ENCODE measurements around the gene TXLNA.
"Not testable (repeated sequence)": the region's sequence is repeated elsewhere in the genome, so short reads cannot be mapped to it uniquely, and the experiment has no call there.

Gene TXLNA

DNA sequence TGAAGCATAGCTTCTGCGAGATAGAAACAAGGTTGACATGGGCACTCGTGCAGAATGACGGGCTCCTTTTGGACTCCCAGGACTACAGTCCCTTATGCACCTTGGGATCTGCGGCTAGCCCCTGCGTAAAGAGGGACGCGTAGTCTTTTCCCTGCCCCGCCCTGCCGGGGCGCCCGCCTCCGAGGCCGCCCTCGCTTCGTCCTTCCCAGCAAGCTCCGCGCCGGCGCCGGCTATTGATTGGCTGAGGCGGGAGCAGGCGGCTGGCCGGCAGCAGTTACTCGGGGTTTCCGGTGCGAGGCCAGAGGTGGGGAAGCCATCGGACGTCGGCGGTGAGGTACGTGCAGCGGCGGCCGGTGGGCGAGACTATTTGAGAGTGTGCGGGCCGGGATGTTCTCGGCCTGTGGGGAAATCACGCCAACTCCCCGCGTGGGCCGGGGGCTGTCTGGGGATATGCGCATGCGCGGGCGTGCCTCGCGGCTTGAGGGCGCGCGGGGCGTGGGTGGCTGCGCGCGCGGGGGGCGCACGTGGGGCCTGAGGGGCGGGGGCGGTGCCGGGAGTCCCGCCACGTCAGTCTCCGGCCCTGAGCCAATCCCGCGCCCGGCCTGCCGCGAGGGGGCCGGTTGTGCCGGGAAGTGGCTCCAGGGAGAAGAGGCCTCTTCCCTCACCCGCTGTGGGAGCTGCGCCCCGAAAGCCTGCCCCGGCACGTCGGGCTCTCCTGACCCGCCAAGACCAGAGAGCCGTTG is at the start of gene TXLNA:
TSS of gene TXLNA (plus strand) at position 233 of the 743 bp plus-strand sequence. CDS start 671 bp downstream, outside the sequence.
- DNase-seq: peak; percentile 95

DNA sequence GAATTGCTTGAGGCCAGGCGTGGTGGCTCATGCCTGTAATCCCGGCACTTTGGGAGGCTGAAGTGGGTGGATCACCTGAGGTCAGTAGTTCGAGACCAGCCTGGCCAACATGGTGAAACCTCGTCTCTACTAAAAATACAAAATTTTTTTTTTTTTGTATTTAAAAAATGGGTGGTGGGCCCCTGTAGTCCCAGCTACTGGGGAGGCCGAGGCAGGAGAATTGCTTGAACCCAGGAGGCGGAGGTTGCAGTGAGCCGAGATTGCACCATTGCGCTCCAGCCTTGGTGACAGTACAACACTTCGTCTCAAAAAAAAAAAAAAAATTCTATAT is 45.6 kb upstream of the TXLNA start:
- not testable (repeated sequence) for DNase-seq

DNA sequence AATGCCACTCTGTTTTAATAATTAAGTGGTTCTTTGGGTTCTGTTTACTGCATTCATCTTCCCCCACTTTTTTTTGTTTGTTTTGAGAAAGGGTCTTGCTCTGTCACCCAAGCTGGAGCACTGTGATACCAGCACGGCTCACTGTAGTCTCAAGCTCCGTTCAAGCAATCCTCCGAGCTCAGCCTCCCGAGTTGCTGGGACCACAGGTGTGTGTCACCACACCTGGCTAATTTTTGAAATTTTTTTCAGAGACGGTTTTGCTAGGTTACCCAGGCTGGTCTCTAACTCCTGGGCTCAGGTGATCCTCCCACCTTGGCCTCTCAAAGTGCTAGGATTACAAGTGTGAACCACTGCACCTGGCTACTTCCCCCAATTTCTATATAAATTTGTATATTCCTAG is 42.4 kb upstream of the TXLNA start:
- no peak for DNase-seq

DNA sequence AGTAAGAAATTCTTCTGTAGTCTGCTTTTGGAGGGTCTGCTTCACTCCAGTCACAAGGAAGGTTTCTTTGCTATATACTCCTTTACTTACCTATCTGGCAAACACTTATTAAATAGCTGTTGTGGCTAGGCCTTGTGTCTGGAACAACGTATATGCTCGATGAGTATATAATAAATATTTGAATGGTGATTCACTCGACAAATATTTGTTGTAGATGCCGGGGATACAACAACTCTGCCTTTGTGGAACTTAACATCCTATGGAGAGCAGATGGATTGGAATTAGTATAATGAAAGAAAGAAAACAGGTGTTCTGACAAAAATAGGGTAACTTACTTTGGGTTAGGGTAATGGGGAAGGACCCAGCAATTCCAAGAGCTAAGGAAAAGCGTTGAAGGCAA is 40.5 kb upstream of the TXLNA start:
- DNase-seq: no peak

DNA sequence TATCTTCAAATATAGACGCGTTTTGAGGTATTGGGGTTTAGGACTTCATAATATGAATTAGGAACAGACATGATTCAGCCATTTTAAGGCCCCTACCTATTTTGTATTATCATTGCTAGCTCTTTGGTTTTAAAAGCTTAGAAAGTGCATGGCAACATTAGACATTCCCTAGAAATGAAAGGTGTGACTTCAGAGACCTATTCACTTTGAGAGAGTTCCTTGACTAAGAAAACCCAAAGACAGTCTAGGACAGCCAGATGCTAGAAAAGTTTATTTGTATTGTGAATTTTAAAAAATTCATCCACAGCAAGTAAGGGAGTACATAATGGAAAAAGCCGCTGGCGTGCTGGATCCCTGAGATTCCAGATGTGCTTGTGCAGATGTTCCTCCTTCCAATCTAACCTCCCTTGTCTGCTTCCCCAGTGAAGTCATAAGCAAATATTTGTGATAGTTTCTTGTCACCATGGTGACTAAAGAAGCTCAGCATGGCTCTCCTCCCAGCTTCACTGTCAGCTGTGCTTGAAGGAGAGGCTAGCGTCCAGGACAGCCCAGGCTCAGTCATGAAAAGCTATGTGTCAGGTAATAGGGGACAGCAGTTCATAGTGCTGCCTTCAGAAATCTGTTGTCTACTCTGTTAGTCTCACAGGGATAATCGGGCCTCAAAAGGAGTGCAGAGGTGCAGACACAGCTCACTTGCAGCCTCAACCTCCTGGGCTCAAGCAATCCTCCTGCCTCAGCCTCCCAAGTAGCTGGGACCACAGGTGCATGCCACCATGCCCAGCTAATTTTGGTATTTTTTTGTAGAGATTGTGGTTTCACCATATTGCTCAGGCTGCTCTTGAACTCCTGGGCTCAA is 36.8 kb upstream of the TXLNA start:
- DNase-seq: no peak

DNA sequence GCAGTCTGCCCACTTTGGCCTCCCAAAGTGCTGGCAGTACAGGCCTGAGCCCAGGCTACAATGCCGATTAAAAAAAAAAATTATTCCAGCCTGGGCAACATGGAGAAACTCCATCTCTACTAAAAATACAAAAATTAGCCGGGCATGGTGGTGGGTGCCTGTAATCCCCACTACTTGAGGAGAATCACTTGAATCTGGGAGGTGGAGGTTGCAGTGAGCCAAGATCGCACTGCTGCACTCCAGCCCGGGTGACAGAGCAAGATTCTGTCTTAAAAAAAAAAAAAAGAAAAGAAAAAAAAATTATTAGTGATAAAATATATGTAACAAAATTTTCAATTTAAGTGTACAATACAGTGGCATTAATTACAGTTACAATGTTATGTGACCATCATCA is 36.2 kb upstream of the TXLNA start:
- DNase-seq: not testable (repeated sequence)

DNA sequence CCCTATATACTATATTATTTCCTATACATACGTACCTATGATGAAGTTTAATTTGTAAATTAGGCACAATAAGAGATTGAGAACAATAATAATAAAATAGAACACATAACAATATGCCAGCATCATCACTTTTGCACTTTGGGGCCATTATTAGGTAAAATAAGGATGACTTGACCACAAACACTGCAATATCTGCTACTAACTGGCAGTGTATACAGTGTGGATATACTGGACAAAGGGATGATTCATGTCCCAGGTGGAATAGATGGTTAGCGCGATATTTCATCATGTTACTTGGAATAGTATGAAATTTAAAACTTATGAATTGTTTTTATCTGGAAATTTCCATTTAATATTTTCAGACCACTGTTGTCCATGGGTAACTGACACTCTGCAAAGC is 35.4 kb upstream of the TXLNA start:
- no peak for DNase-seq

DNA sequence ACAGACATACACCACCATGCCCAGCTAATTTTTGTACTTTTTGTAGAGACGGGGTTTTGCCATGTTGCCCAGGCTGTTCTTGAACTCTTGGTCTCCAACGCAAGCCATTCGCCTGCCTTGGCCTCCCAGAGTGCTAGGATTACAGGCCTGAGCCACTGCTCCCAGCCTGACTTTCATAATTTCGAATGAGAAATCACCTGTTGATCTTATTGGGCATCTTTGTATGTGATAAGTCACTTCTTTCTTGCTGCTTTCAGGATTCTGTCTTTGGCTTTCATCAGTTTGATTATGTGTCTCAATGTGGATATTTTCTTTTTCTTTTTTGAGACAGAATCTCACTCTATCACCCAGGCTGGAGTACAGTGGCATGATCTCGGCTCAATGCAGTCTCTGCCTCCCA is 31.7 kb upstream of the TXLNA start:
- not testable (repeated sequence) for DNase-seq

DNA sequence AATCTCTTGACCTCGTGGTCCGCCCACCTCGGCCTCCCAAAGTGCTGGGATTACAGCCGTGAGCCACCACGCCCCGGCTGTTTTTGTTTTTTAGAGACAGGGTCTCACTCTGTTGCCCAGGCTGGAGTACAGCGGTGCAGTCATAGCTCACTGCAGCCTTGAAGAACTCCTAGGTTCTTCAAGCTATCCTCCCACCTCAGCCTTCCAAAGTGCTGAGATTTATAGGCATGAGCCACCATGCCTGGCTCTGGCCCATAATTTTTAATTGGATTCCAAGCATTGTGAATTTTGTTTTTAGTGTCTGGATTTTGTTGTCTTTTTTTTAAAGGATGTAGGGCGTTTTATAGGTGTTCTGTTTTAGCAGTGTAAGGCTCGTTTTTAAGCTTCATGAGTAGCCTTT is 28.6 kb upstream of the TXLNA start:
- DNase-seq: no peak

DNA sequence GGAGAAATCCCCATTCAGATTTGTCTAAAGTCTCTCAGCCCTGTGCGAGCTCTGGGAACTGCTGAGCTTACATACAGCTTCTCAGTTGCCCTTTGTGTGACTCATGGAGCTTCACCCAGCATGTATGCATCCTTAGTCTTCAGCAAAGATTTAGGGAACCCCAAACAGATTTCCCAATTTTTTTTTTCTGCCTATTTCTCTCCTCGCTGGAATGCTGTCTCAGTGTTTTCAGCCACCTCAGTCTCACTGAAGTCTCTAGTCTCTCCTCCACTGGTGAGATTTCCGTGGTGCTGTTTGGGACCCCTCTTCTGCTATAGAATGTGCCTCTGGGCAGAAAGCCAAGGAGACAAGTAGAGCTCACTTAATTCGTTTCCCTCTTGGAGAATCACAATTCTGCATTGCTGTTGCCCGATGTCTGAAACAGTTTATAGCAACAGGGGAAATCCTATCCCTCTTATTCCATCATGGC is 28.1 kb upstream of the TXLNA start:
- no peak for DNase-seq

DNA sequence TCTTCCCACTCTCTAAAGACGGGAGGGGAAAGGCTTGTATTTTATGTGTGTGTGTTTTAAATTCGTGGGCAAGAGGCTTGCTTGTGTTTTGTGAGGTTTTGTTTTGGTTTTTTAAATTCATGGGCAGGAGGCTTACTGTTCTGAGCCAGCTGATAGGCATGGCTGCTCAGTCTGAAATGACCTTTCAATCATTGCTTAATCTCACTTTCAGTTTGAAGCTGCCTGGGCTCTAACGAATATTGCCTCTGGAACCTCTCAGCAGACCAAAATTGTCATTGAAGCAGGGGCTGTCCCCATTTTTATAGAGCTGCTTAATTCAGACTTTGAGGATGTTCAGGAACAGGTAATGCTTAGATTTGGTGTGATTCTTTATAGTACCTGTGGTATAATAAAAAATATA is 20.3 kb upstream of the TXLNA start:
- DNase-seq: no peak

DNA sequence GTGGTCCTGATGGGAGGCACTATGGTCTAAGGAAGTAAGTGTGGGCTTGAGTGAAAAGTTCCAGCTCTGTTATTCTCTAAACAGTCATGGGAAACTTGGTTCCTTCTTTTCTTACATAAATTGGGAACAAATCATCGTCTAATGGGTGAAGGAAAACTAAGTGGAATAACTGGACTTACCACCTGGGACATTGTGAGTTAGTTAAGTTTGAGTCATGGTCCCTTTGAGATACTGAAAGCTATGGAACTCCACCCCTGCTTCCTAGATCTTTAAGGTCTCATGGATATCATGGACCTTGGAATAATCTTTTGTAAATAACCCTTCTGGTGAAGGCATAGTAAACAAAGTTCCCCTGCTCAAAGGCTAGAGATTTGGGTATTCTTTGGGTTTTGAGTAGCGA is 16.1 kb upstream of the TXLNA start:
- DNase-seq: no peak

DNA sequence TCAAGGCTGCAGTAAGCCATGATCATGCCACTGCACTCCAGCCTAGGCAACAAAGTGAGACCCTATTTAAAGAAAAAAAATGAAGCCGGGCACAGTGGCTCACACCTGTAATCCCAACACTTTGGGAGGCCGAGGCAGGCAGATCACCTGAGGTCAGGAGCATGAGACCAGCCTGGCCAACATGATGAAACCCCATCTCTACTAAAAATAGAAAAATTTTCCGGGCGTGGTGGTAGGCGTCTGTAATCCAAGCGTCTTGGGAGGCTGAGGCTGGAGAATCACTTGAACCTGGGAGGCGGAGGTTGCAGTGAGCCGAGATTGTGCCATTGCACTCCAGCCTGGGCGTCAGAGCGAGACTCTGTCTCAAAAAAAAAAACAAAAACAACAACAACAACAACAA is 13.8 kb upstream of the TXLNA start:
- DNase-seq: not testable (repeated sequence)

DNA sequence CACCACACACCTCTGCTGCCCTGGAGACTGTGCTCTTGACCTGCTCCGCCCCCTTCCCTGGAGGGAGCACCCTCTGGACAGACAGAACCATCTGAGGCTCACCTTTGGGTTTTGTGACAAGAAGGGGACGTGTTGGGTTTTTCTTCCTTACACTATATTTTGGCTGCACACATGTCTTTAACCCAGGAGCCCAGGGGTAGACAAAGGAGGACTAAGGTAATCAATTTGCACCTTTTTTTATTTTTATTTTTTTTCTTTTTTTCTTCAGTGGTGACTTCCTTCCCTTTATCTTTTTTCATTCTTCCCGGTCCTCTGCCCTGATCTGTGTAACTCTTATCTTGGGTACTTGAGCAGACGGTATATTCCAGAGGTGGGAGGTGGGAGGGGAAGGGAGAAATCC is 8.5 kb upstream of the TXLNA start:
- no peak for DNase-seq

DNA sequence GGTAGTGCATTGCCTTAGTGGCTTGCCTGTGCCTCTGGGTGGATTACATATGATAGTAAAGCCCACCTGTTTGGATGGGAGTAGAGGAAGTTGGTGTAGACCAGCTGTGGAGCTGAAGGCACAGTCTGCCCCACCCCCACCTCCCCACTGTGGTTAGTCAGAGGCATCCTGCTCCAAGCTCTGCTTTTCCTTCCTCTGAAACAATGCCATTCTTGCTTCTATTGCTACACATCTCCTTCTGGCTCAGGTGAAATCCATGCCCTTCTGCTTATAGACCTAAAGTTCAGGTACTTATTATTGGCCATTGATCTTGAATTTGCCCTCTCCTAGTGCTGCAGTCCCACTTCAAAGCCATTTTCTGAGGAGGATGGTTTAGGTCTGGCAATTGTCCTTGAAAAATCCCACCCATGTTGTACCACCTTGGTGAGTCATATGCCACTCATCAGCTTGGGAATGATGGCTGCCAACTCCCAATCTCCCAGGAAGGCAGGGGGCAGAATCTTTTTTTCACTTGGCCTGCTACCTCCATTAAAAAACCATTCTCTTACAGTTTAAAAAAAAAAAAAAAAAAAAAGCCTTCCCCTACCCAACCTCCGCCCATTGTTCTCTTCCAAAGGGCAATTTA is 6.7 kb upstream of the TXLNA start:
- DNase-seq: no peak

DNA sequence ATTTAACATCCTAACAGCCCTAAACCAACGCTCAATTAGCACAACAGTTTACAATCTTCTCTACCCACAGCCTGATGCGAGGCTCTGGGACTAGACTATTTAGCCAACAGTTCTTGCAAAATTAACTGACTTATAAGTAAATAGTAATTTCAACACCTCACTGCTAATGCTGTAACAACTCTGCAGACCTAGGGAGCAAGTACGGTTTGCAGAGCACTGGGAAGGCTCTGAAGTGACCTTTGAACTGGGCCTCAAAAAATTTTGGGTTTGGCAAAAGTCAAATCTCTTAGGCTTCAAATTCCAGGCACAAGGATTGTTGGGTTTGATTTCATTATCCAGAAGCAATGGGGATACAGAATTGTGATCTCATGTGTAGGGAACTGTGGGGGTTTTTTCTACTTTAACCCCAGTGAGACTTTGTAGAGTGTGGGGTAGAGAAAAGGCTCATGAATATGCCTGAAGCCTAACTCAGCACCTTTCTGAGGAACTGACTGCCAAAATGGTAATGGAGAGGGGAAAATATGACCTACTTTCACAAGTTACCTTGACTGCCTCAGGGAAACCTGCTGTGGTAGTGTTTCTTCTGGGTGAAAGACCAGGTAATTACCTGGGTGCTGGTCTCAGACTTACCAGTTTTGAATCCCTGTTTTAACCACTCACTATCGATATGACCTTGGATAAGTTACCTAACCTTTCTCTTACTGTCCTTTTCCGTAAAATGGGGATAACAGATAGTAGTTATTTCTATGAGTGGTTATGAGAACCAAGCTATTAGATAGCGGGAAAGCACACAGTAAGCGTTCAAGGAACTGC is 889 bp upstream of the TXLNA start:
- DNase-seq: no peak

DNA sequence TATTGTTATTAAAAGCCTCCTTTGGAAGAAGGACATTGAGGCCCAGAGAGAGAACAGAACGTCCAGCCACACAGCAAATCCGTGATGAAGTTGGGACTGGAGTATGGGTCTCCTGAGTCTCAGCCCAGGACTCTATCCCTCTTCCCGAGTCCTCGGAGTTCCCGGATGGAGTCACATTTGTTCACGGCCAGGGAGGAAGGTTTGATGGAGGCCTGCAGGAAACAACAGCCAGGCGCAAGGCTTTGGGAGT is 357 bp upstream of the TXLNA start:
- DNase-seq: no peak

DNA sequence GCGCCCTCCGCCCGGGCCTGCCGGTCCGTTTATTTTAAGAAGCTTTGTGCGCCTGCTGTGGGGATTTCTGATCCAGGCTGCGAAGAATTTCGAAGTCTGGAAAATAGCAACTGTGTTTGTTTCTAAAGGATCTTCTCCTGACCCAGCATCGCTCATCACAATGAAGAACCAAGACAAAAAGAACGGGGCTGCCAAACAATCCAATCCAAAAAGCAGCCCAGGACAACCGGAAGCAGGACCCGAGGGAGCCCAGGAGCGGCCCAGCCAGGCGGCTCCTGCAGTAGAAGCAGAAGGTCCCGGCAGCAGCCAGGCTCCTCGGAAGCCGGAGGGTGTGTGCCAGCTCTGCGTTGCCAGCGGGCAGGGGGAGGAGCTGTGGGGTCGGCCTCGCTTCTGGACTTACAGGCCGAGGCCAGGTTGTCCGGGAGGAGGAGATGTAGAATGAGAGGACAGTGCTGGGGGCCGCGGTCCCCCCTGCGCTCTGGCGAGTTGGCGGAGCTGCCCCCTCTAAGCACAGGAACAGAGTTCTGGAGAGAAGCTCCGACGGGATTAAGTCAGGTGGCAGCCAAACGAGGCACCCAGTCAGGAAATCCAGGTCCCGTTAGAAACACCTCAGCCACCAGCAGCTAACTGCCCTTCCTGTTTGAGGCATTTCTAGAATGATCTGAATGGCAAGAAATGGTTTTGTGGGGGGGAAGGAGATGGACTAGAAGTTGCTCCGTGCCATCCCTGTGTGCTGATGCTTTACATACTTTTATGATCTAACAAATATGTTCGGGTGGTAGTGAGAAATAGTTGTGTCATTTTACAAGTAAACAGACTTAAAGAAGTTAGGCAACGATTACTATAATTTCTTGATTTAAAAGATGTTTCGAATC is 948 bp downstream of the TXLNA start:
- DNase-seq: peak; percentile 72

DNA sequence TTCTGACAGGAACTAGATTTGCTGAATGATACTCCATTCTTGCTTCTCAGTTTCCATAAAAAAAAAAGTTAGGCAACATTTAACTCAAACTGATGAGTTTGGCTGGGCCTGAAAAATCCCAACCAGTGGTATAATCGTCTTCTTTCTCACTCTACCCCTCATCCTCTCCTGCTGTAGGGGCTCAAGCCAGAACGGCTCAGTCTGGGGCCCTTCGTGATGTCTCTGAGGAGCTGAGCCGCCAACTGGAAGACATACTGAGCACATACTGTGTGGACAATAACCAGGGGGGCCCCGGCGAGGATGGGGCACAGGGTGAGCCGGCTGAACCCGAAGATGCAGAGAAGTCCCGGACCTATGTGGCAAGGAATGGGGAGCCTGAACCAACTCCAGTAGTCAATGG is 1.6 kb downstream of the TXLNA start:
- DNase-seq: no peak

DNA sequence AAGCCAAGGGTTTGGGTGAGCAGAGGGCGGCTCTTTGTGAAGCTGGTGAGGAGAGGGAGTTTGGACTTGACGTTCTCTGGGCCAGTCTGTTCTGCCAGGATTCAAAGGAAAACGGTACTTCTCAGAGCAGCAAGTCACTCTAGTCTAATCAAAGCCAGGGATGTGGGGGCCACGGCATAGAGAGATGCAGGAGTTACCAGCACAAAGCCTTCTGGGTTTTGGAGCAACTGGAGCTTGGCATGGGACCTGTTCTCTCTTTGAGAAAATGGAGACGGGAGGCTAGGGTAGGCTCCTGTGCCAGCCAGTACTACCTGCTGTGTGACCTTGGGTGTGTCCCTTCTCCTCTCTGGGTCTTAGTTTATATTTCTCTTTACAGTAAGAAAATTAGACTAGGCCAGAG is 2.1 kb downstream of the TXLNA start:
- no peak for DNase-seq

DNA sequence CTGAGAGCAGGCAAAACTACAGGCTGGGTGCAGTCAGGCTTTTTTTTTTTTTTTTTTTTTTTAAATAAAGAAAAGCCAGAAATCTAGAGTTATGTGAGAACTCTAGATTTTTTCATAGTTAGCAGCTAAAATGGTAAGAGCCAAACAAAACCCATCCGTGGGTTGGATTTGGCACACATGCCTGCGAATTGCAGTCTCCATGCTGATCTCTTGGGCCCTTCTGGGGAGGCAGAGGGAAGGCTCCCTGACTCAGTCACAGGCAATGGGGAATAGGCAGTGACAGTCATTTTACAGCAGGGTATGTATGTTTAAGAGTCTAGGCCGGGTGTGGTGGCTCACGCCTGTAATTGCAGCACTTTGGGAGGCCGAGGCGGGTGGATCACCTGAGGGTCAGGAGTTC is 2.6 kb downstream of the TXLNA start:
- no peak for DNase-seq

DNA sequence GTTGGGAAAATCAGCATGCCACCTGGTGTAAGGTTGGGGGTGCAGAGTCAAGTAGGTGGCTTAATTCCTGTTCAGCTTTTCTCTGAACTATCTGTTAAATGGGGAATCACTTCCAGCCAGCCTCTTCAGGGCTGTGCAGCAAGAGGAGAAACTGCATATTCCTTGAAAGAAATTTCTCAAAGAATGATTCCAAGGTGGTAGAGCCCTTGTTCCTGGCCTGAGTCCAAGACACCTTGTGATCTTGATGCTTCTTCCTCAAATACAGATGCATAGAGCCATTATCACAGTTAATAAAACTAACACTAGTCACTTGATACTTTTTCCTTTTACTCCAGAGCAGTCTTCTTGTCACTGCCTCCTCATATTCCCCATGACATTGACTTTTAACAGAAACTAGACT is 5.2 kb downstream of the TXLNA start:
- no peak for DNase-seq

Measured in activated CD4-positive, alpha-beta T cell treated with anti-CD3 and anti-CD28 coated beads, Interleukin-2, amount 50 U/mL, for 16 hours (primary cell).